ENCODE data around the gene NUDT21.
"Not testable (repeated sequence)": the region's sequence is repeated elsewhere in the genome, so short reads cannot be mapped to it uniquely, and the experiment has no call there.

NUDT21 gene

GRCh38 chr16:56417138-56417537 is 34.0 kb downstream of the NUDT21 start:
- H3K4me1 Mint-ChIP-seq: peaks cover 21 to 49% of the 10 kb centered on the region in 2 donors
- H3K9me3 Mint-ChIP-seq: no peaks in the 10 kb centered on the region
- no peak overlapping the region for H3K27ac Mint-ChIP-seq
- no peak overlapping the region for H3K4me3 Mint-ChIP-seq
- ATAC-seq (replicated peaks) (no peak), DNase-seq (no peak)
- H3K36me3 Mint-ChIP-seq: peaks cover 15 to 31% of the 10 kb centered on the region in 2 donors
- no peaks in the 10 kb centered on the region for H3K27me3 Mint-ChIP-seq

- peaks cover 13 to 40% of the 10 kb centered on the region in 2 donors for H3K4me1 Mint-ChIP-seq
- ATAC-seq (replicated peaks) (no peak), DNase-seq (no peak)
- H3K9me3 Mint-ChIP-seq: no peaks in the 10 kb centered on the region
- H3K4me3 Mint-ChIP-seq: no peak overlapping the region
- H3K36me3 Mint-ChIP-seq: peaks cover 16 to 27% of the 10 kb centered on the region in 2 donors
- H3K27ac Mint-ChIP-seq: peak overlapping the region; percentile 89
- no peaks in the 10 kb centered on the region for H3K27me3 Mint-ChIP-seq
Observed at GRCh38 chr16:56415875-56416274, 35.3 kb downstream of the NUDT21 start.

DNA sequence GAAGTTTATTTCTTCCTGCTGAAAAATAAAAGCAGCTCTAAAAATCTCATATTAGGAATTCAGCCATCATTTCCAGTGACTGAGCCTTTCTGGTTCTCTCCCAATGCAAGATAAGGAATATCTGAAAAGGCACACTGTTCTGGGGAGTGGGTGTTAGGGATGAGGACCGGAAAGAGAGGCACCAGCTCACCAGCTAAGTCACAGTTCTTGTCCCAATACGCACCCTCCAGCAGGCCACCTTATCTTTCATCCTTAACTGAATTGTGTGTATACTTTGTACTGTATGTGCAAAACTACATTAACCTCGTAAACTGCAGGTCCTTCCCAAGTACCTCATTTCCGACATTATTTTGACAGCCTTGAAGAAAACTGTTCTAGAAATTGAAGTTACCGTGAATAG is 36.8 kb downstream of the NUDT21 start:
- Mint-ChIP-seq H3K9me3 (no peaks in the 10 kb centered on the region), H3K4me1 (peaks cover 7 to 28% of the 10 kb centered on the region in 2 donors), H3K36me3 (peaks cover 12 to 24% of the 10 kb centered on the region in 2 donors), H3K27me3 (no peaks in the 10 kb centered on the region), H3K27ac (peak overlapping the region; percentile 37), H3K4me3 (no peak overlapping the region)
- ATAC-seq (replicated peaks): no peak
- no peak for DNase-seq

GRCh38 chr16:56413381-56413780 is 37.8 kb downstream of the NUDT21 start:
- Mint-ChIP-seq H3K27ac (no peak overlapping the region), H3K4me3 (no peak overlapping the region), H3K36me3 (peaks cover 16 to 34% of the 10 kb centered on the region in 2 donors), H3K9me3 (no peaks in the 10 kb centered on the region), H3K27me3 (no peaks in the 10 kb centered on the region), H3K4me1 (peaks cover 8 to 25% of the 10 kb centered on the region in 2 donors)
- no peak for ATAC-seq (replicated peaks)
- no peak for DNase-seq

DNA sequence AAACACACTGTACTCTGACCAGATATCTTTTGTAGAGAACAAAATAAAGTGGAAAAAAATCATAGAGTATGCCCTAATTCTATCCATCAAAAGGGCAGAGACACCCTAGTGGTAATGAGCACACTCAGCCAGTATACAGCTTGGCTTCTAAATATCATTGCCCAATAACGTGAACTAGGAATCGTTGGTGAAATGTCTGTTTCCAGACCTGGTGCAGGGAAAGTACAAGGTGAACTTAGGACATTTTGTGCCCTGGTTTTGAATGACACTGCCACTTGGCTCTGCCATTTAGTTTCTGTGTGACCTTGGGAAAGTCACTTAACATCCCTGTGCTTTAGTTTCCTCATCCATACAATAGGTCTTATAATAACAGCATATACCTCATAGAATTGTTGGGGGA is 39.5 kb downstream of the NUDT21 start:
- H3K27ac Mint-ChIP-seq: no peak overlapping the region
- no peak overlapping the region for H3K4me3 Mint-ChIP-seq
- no peaks in the 10 kb centered on the region for H3K9me3 Mint-ChIP-seq
- no peaks in the 10 kb centered on the region for H3K27me3 Mint-ChIP-seq
- ATAC-seq (replicated peaks): no peak
- no peak for DNase-seq
- peaks cover 10 to 23% of the 10 kb centered on the region in 2 donors for H3K4me1 Mint-ChIP-seq
- H3K36me3 Mint-ChIP-seq: peaks cover 19 to 40% of the 10 kb centered on the region in 2 donors

- no peak for DNase-seq
- Mint-ChIP-seq H3K27ac (no peak overlapping the region), H3K4me3 (no peak overlapping the region), H3K27me3 (no peaks in the 10 kb centered on the region), H3K36me3 (peaks cover 19 to 40% of the 10 kb centered on the region in 2 donors), H3K4me1 (peaks cover 10 to 18% of the 10 kb centered on the region in 2 donors), H3K9me3 (no peaks in the 10 kb centered on the region)
- no peak for ATAC-seq (replicated peaks)
Observed at GRCh38 chr16:56411123-56411522, 40.0 kb downstream of the NUDT21 start.

- no peak for ATAC-seq (replicated peaks)
- peaks cover 2 to 7% of the 10 kb centered on the region in 2 donors for H3K4me1 Mint-ChIP-seq
- no peak overlapping the region for H3K27ac Mint-ChIP-seq
- H3K9me3 Mint-ChIP-seq: no peaks in the 10 kb centered on the region
- no peak for DNase-seq
- no peak overlapping the region for H3K4me3 Mint-ChIP-seq
- peaks cover 27 to 41% of the 10 kb centered on the region in 2 donors for H3K36me3 Mint-ChIP-seq
- no peaks in the 10 kb centered on the region for H3K27me3 Mint-ChIP-seq
Observed at GRCh38 chr16:56409195-56409594, 41.9 kb downstream of the NUDT21 start.

DNA sequence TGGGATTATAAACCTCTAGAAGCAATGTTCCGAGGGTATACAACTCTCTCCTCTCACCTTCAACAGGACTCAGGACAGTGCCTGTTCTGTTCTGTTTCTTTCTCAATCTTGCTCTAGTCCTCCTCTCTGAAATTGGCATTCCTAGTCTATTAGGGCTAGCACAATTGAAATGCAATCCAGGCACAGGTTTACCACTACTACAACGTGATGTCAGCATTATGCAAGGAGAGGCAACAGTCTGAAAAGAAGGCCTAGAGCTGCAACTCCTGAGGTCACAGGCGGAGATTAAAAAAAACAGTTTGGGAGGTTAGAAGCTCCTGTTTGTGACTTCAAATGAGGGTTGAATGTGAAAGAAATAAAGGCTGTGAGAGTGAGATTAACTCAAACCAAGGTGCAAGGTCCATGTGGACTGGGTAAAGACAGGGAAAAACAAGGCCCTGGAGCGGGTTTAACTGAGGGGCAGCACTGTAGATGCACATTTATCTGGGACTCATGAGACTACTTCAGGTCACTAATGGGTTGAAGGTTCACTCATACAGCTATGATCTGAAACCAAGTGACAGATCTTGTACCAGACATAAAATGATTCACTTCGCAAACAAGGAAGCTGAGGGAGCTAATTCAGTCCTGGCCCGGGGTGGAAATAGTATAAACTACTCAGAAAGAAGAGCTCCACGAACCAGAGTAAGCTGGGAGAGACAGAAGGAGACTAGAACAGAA is 42.6 kb downstream of the NUDT21 start:
- no peak for ATAC-seq (replicated peaks)

GRCh38 chr16:56405977-56406672 is 45.0 kb downstream of the NUDT21 start:
- no peak overlapping the region for H3K27ac Mint-ChIP-seq
- ATAC-seq (replicated peaks) (peak in 1 of 2 donors; percentile 51), DNase-seq (no peak)
- no peaks in the 10 kb centered on the region for H3K9me3 Mint-ChIP-seq
- peaks cover 0 to 5% of the 10 kb centered on the region in 2 donors for H3K4me1 Mint-ChIP-seq
- H3K4me3 Mint-ChIP-seq: no peak overlapping the region
- no peaks in the 10 kb centered on the region for H3K27me3 Mint-ChIP-seq
- peaks cover 24 to 42% of the 10 kb centered on the region in 2 donors for H3K36me3 Mint-ChIP-seq

More for the DNA sequence above, 42.6 kb downstream of the NUDT21 start:
- no peak overlapping the region for H3K4me3 Mint-ChIP-seq
- H3K36me3 Mint-ChIP-seq: peaks cover 24 to 37% of the 10 kb centered on the region in 2 donors
- peak overlapping the region; percentile 42 for H3K27ac Mint-ChIP-seq
- no peak for DNase-seq
- H3K9me3 Mint-ChIP-seq: no peaks in the 10 kb centered on the region
- no peaks in the 10 kb centered on the region for H3K27me3 Mint-ChIP-seq
- H3K4me1 Mint-ChIP-seq: peaks cover 0 to 5% of the 10 kb centered on the region in 2 donors

- H3K27ac Mint-ChIP-seq: peak overlapping the region; percentile 42
- peaks cover 2 to 5% of the 10 kb centered on the region in 2 donors for H3K4me1 Mint-ChIP-seq
- peak; percentile 61 to 62 for ATAC-seq (replicated peaks)
- H3K9me3 Mint-ChIP-seq: peaks cover 0 to 2% of the 10 kb centered on the region in 2 donors
- no peak for DNase-seq
- H3K27me3 Mint-ChIP-seq: no peaks in the 10 kb centered on the region
- no peak overlapping the region for H3K4me3 Mint-ChIP-seq
- H3K36me3 Mint-ChIP-seq: peaks cover 30 to 48% of the 10 kb centered on the region in 2 donors
Observed at GRCh38 chr16:56401482-56401881, 49.6 kb downstream of the NUDT21 start.

- Mint-ChIP-seq H3K4me3 (no peak overlapping the region), H3K36me3 (peaks cover 34 to 53% of the 10 kb centered on the region in 2 donors), H3K27me3 (no peaks in the 10 kb centered on the region), H3K4me1 (peaks cover 5 to 10% of the 10 kb centered on the region in 2 donors), H3K27ac (no peak overlapping the region), H3K9me3 (peaks cover 0 to 2% of the 10 kb centered on the region in 2 donors)
- ATAC-seq (replicated peaks): no peak
- no peak for DNase-seq
Observed at GRCh38 chr16:56400458-56400857, 50.7 kb downstream of the NUDT21 start.

GRCh38 chr16:56399486-56399885 is 51.6 kb downstream of the NUDT21 start:
- Mint-ChIP-seq H3K27me3 (no peaks in the 10 kb centered on the region), H3K4me1 (peaks cover 5 to 12% of the 10 kb centered on the region in 2 donors), H3K9me3 (peaks cover 0 to 2% of the 10 kb centered on the region in 2 donors), H3K36me3 (peaks cover 30 to 55% of the 10 kb centered on the region in 2 donors), H3K4me3 (no peak overlapping the region), H3K27ac (no peak overlapping the region)
- ATAC-seq (replicated peaks) (no peak), DNase-seq (no peak)

DNA sequence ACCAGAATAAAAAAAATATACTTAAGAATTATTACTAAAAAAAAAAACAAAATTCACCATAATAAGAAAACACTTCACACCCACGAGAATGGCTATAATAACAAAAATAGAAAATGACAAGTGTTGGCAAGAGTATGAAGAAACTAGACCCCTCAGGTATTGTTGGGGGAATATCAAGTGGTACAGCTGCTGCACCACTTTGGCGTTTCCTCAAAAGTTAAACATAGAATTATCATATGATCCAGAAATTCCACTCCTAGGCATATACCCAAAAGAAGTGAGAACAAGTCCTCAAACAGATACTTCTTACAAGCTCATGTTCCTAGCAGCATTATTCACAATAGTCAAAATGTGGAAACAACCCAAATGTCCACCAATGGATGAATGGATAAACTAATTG is 52.1 kb downstream of the NUDT21 start:
- no peak overlapping the region for H3K4me3 Mint-ChIP-seq
- no peak overlapping the region for H3K27ac Mint-ChIP-seq
- peaks cover 31 to 55% of the 10 kb centered on the region in 2 donors for H3K36me3 Mint-ChIP-seq
- H3K27me3 Mint-ChIP-seq: no peaks in the 10 kb centered on the region
- peaks cover 0 to 2% of the 10 kb centered on the region in 2 donors for H3K9me3 Mint-ChIP-seq
- peaks cover 6 to 12% of the 10 kb centered on the region in 2 donors for H3K4me1 Mint-ChIP-seq
- DNase-seq (no peak), ATAC-seq (replicated peaks) (no peak)

- Mint-ChIP-seq H3K36me3 (peaks cover 47 to 65% of the 10 kb centered on the region in 2 donors), H3K4me1 (peaks cover 10 to 20% of the 10 kb centered on the region in 2 donors)
- H3K4me3 Mint-ChIP-seq; DNase-seq; H3K27me3 Mint-ChIP-seq; H3K27ac Mint-ChIP-seq; ATAC-seq (replicated peaks); H3K9me3 Mint-ChIP-seq: not testable (repeated sequence)
Observed at GRCh38 chr16:56396724-56397123, 54.4 kb downstream of the NUDT21 start.

- no peak for DNase-seq
- no peak for ATAC-seq (replicated peaks)
- Mint-ChIP-seq H3K4me1 (peaks cover 5 to 8% of the 10 kb centered on the region in 2 donors), H3K36me3 (peaks cover 50 to 59% of the 10 kb centered on the region in 2 donors), H3K27ac (no peak overlapping the region), H3K9me3 (no peaks in the 10 kb centered on the region), H3K4me3 (no peak overlapping the region), H3K27me3 (no peaks in the 10 kb centered on the region)
Observed at GRCh38 chr16:56389554-56389953, 61.6 kb downstream of the NUDT21 start.
